Transverse colon (tissue), 4 donors: ENCODE results near the gene SPTBN1. TPM values are rescaled to one million over a fixed set of nuclear protein-coding genes. Genes with fewer than 3 reads are reported as not detected.

Source experiments
- DNase-seq: peaks from one replicate; pipeline ENCODE4 v3.0.0-alpha.2; 2019
- H3K27ac ChIP-seq, 4 donors: fragments of 200-600 bp; sonication (generic); 2 replicates each; pipeline ENCODE4 v1.5.1; 2016 to 2018; ENCODE audit warnings: inconsistent platforms in 4 of 4
- H3K27me3 ChIP-seq: fragments of 200-600 bp; sonication (generic); 2 replicates; pipeline ENCODE4 v1.5.1; 2017; ENCODE audit warnings: inconsistent platforms
- H3K36me3 ChIP-seq, 4 donors: fragments of 200-600 bp; sonication (generic); 2 replicates each; pipeline ENCODE4 v1.5.1; 2017 to 2019; ENCODE audit warnings: inconsistent platforms in 4 of 4
- H3K4me1 ChIP-seq, 4 donors: fragments of 200-600 bp; sonication (generic); 2 replicates each; pipeline ENCODE4 v1.5.1; 2017 to 2020; ENCODE audit warnings: inconsistent platforms in 4 of 4
- H3K4me3 ChIP-seq, 4 donors: fragments of 200-600 bp; sonication (generic); 1 replicate in 1 of 4; 2 replicates in 3 of 4; pipeline versions ENCODE4 v1.5.1 to v1.6.1; 2017 to 2019; ENCODE audit warnings: inconsistent platforms in 4 of 4
- H3K9me3 ChIP-seq, 2 donors: fragments of 200-600 bp; sonication (generic); 2 replicates each; pipeline ENCODE4 v1.5.1; 2017 to 2019; ENCODE audit warnings: inconsistent platforms in 2 of 2
- CTCF ChIP-seq, 5 experiments: fragments of 200-600 bp in 3 of 5; fragments of 450-650 bp in 2 of 5; sonication (generic) in 3 of 5; IDR thresholded peaks; 1 replicate in 2 of 5; 2 replicates in 3 of 5; pipeline ENCODE4 v1.5.1; 2016 to 2017; ENCODE audit warnings: antibody characterized with exemption in 5 of 5, inconsistent platforms in 3 of 5, mild to moderate bottlenecking in 2 of 5, moderate library complexity in 1 of 5
- EP300 ChIP-seq: sonication (generic); formaldehyde crosslinking; IDR thresholded peaks from one replicate; pipeline ENCODE4 v1.6.1; 2017; ENCODE audit warnings: antibody characterized with exemption, low read depth
- POLR2A ChIP-seq: fragments of 450-650 bp; IDR thresholded peaks from one replicate; pipeline ENCODE4 v1.6.1; 2016; ENCODE audit warnings: antibody characterized with exemption, mild to moderate bottlenecking, moderate library complexity
- POLR2AphosphoS5 ChIP-seq, 3 donors: sonication (generic); formaldehyde crosslinking; IDR thresholded peaks; one replicate each; pipeline ENCODE4 v1.6.1; 2016; ENCODE audit warnings: antibody characterized with exemption in 3 of 3
- WGBS, 2 donors: methylation state at CpG; one replicate each; pipeline ENCODE4 v1.1.5; 2018; ENCODE audit warnings: low coverage in 1 of 2; 5-methylcytosine and 5-hydroxymethylcytosine counted together
- in situ Hi-C, 4 donors: fragments of 200-750 bp; cut with MboI; loops; one replicate each; pipeline versions ENCODE4 v1.15.0 to v1.15.1; 2017; ENCODE audit warnings: low sequenced_read_pairs in 3 of 4, low pct_ligation_motif_present in 1 of 4, low pct_unique_long_range_greater_than_20kb in 1 of 4
- intact Hi-C: fragments of 100-400 bp; cut with DNase I; formaldehyde crosslinking; loops from one replicate; pipeline ENCODE4 v1.15.1; 2023; ENCODE audit warnings: low total_unique reads
- total RNA-seq, 4 donors: library from RNA; depleted of rRNA; stranded (reverse); fragments of >200 nt; gene quantifications; one replicate each; pipeline ENCODE4 v1.1.0, GENCODE V29; 2016

SPTBN1 gene
- total RNA-seq, 4 donors from 2014 or later, result 269 to 301 (median 285) TPM

GRCh38 chr2:54419388-54419787 is 36.7 kb upstream of the SPTBN1 start:
- intact Hi-C loops (no loop called here), in situ Hi-C loops (no loop called here)
- DNase-seq, result no peak
- WGBS, 2 donors, result 69 to 75% methylated on average over 4 of the region's 4 CpGs
- Histone ChIP-seq H3K9me3 (no peaks in the 10 kb centered on the region), H3K4me1 (no peaks in the 10 kb centered on the region), H3K27ac (no peak overlapping the region), H3K36me3 (no peaks in the 10 kb centered on the region), H3K27me3 (no peaks in the 10 kb centered on the region), H3K4me3 (no peak overlapping the region)
- no peak for TF ChIP-seq EP300
- no peak for TF ChIP-seq POLR2AphosphoS5 (IDR thresholded peaks at IDR 0.05)
- TF ChIP-seq CTCF (IDR thresholded peaks at IDR 0.05), result no peak
- no peak for TF ChIP-seq POLR2A

- DNase-seq, result no peak
- H3K27ac ChIP-seq, result peak overlapping the region in 2 of 4 donors; percentile 10 to 19
- TF ChIP-seq POLR2AphosphoS5 (IDR thresholded peaks at IDR 0.05), result no peak
- TF ChIP-seq EP300, result no peak
- no peak for TF ChIP-seq CTCF (IDR thresholded peaks at IDR 0.05)
- TF ChIP-seq POLR2A, result no peak
- H3K4me3 ChIP-seq, result no peak overlapping the region
- H3K9me3 ChIP-seq, result no peaks in the 10 kb centered on the region
- H3K36me3 ChIP-seq, result no peaks in the 10 kb centered on the region
- WGBS, 2 donors, result 69 to 72% methylated on average over 4 to 9 of the region's 9 CpGs
- H3K4me1 ChIP-seq, result no peaks in the 10 kb centered on the region
- intact Hi-C loops (no loop called here), in situ Hi-C loops (no loop called here)
- H3K27me3 ChIP-seq, result no peaks in the 10 kb centered on the region
These were observed 36.1 kb upstream of the SPTBN1 start for GRCh38 chr2:54419855-54420523.

- Histone ChIP-seq H3K27me3 (no peaks in the 10 kb centered on the region), H3K4me1 (no peaks in the 10 kb centered on the region), H3K36me3 (no peaks in the 10 kb centered on the region), H3K9me3 (no peaks in the 10 kb centered on the region), H3K4me3 (no peak overlapping the region), H3K27ac (no peak overlapping the region)
- TF ChIP-seq CTCF (IDR thresholded peaks at IDR 0.05), result no peak
- no peak for TF ChIP-seq POLR2A
- TF ChIP-seq EP300, result no peak
- no peak for TF ChIP-seq POLR2AphosphoS5 (IDR thresholded peaks at IDR 0.05)
- intact Hi-C loops (no loop called here), in situ Hi-C loops (no loop called here)
- no peak for DNase-seq
- WGBS, 2 donors, result 72 to 100% methylated on average over 1 to 2 of the region's 2 CpGs
These were observed 35.5 kb upstream of the SPTBN1 start for GRCh38 chr2:54420524-54421172.

- Histone ChIP-seq H3K9me3 (no peaks in the 10 kb centered on the region), H3K27ac (no peak overlapping the region), H3K4me3 (no peak overlapping the region), H3K4me1 (no peaks in the 10 kb centered on the region), H3K27me3 (no peaks in the 10 kb centered on the region), H3K36me3 (no peaks in the 10 kb centered on the region)
- 67 to 70% methylated on average over 3 to 10 of the region's 10 CpGs for WGBS, 2 donors
- no peak for DNase-seq
- intact Hi-C loops (no loop called here), in situ Hi-C loops (no loop called here)
- TF ChIP-seq CTCF (IDR thresholded peaks at IDR 0.05) (no peak), POLR2AphosphoS5 (IDR thresholded peaks at IDR 0.05) (no peak), EP300 (no peak), POLR2A (no peak)
These were observed 34.0 kb upstream of the SPTBN1 start for GRCh38 chr2:54422072-54422581.
